Measurements from ENCODE around the gene DGKD.

Gene DGKD

DNA sequence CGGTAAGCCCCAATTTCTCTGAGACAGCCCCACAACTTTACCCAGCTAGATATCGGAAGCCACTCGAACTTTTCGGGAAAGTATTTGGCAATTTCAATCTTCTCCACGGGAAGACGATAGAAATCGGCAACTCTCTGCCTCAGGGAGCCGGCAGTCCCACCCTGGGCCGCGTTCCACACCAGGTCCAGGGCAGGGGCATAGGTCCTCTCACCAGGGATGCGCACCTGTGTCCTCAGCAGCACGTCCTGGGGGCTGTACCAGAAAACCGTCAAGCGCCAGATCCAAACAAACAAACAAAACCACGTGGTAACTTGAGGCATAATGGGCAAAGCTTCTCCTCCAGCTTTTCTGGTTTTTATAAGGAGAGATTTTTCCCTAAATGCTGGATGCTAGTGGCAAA lies 131.4 kb downstream of the DGKD start:
- Histone ChIP-seq H3K9ac (ENCODE audit: low read depth, low read length) (no peak overlapping the region), H3K27ac (ENCODE audit: low read depth, low read length) (no peak overlapping the region), H3K27me3 (ENCODE audit: control insufficient read depth, insufficient read depth, low read length) (no peaks in the 10 kb centered on the region), H3K4me1 (ENCODE audit: control insufficient read depth, insufficient read depth, low read length) (no peaks in the 10 kb centered on the region), H3K9me3 (ENCODE audit: control insufficient read depth, insufficient read depth, low read length) (peaks cover 12% of the 10 kb centered on the region; the same call in 1 of the 2 replicates), H3K36me3 (ENCODE audit: control insufficient read depth, insufficient read depth, low read length) (peaks cover 9% of the 10 kb centered on the region), H3K4me3 (ENCODE audit: low read depth, low read length) (no peak overlapping the region)

DNA sequence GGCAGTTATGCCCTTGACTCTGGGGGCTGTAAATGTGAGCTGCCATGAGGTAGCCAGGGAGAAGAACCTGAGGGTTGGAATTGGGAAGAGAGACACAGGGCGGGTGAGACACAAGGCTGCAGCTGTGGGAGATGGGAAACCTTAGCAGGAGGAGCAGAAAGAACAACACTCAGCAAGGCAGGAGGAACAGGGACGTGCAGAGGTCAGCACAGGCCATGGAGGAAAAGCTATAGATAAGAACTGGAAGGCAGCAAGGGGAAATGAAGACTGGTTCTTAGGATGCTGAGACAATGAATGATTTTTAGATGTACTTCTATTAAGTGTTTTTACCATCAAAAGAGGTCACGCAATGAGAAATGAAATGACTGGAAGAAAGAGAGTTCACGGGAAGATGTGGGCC lies 132.1 kb downstream of the DGKD start:
- Histone ChIP-seq H3K4me1 (ENCODE audit: control insufficient read depth, insufficient read depth, low read length) (no peaks in the 10 kb centered on the region), H3K27me3 (ENCODE audit: control insufficient read depth, insufficient read depth, low read length) (no peaks in the 10 kb centered on the region), H3K27ac (ENCODE audit: low read depth, low read length) (no peak overlapping the region), H3K4me3 (ENCODE audit: low read depth, low read length) (no peak overlapping the region), H3K9me3 (ENCODE audit: control insufficient read depth, insufficient read depth, low read length) (peaks cover 12% of the 10 kb centered on the region; the same call in 1 of the 2 replicates), H3K9ac (ENCODE audit: low read depth, low read length) (no peak overlapping the region), H3K36me3 (ENCODE audit: control insufficient read depth, insufficient read depth, low read length) (peaks cover 9% of the 10 kb centered on the region)

DNA sequence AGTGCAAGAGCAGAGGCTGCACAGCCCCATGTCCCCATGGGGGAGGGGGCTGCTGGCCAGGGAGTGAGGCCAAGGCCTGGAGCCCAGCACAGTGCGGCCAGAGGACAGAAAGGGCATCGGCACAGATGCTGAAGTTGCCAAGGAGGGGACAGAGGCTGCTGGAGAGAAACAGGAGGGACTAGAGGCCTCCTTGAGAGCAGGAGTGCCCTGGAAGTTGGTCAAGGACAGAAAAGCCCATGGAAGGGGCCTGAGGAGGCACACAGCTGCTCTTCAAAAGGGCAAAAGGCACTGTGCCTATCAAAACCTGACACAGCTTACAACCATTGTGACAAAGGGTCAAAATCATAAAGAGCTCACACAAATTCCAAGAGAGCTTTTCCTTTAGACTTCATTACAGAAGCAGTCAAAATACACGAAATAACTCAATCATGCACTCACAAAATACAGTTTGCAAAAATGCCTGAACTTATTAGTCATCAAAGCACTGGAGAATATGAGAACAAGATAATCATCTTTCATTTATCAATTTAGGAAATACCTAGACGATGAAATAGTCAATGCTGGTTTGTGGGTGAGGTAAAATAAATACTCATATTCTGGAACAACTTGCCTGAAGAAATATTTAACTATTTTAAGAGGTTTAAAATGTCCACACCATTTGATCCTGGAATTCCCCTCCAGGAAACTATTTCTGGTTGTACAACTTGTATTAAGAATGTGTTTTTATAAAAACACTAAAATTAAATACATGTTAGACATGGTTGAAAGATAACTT lies 132.7 kb downstream of the DGKD start:
- Histone ChIP-seq H3K4me1 (ENCODE audit: control insufficient read depth, insufficient read depth, low read length) (no peaks in the 10 kb centered on the region), H3K4me3 (ENCODE audit: low read depth, low read length) (no peak overlapping the region), H3K27ac (ENCODE audit: low read depth, low read length) (no peak overlapping the region), H3K9ac (ENCODE audit: low read depth, low read length) (no peak overlapping the region), H3K9me3 (ENCODE audit: control insufficient read depth, insufficient read depth, low read length) (peaks cover 12% of the 10 kb centered on the region; the same call in 1 of the 2 replicates), H3K36me3 (ENCODE audit: control insufficient read depth, insufficient read depth, low read length) (peaks cover 9% of the 10 kb centered on the region), H3K27me3 (ENCODE audit: control insufficient read depth, insufficient read depth, low read length) (no peaks in the 10 kb centered on the region)

DNA sequence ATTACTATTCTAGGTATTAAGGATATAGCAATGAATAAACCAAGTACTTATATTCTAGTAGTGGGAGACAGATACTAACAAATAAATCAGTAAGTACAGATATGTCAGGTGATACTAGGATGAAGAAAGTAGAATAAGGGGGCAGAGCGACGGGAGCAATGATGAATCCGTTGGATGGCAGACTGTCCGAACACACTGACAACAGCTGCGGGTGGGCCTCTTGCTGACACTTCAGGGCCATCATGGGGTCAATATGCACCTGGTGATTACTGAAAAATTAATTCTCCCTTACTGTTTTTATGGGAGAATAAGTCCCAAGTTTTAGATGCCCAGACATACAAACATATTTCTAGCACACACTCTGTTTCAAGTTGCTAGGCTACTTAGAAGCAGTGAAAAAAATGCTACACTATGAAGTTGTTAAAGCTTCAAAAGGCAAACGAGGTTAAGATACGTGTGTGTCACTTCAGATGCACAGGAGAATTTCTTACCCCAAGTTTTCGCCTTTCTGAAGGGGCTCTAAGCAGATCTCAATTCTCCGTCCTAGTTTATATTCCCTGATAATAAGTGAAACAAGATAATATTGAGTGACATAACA lies 133.6 kb downstream of the DGKD start:
- Histone ChIP-seq H3K27me3 (ENCODE audit: control insufficient read depth, insufficient read depth, low read length) (no peaks in the 10 kb centered on the region), H3K4me3 (ENCODE audit: low read depth, low read length) (no peak overlapping the region), H3K9me3 (ENCODE audit: control insufficient read depth, insufficient read depth, low read length) (peaks cover 8% of the 10 kb centered on the region; the same call in 1 of the 2 replicates), H3K27ac (ENCODE audit: low read depth, low read length) (no peak overlapping the region), H3K36me3 (ENCODE audit: control insufficient read depth, insufficient read depth, low read length) (peaks cover 7% of the 10 kb centered on the region), H3K4me1 (ENCODE audit: control insufficient read depth, insufficient read depth, low read length) (no peaks in the 10 kb centered on the region), H3K9ac (ENCODE audit: low read depth, low read length) (no peak overlapping the region)

DNA sequence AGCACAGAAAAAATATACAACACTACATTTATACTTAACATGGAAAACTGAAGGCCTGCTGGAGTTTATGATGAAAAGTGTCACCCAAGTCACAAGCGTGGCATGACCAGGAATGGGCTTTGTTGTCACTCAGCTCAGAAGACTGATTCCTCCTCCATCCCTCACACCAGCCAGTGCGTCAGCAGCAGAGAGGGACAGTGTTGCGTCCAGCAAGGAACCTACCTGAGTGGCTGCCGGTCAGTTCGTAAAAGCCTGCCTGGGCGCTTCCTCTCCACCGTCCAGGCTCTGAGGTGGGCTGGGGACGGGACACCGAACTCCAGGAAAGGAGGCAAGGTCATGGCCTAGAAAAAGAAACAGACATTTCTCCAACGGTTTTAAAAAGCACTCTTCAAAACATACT lies 134.8 kb downstream of the DGKD start:
- no peaks in the 10 kb centered on the region for H3K4me1 ChIP-seq (ENCODE audit: control insufficient read depth, insufficient read depth, low read length)
- H3K27ac ChIP-seq (ENCODE audit: low read depth, low read length), result no peak overlapping the region
- no peak overlapping the region for H3K9ac ChIP-seq (ENCODE audit: low read depth, low read length)
- no peaks in the 10 kb centered on the region for H3K36me3 ChIP-seq (ENCODE audit: control insufficient read depth, insufficient read depth, low read length)
- no peaks in the 10 kb centered on the region for H3K9me3 ChIP-seq (ENCODE audit: control insufficient read depth, insufficient read depth, low read length)
- no peak overlapping the region for H3K4me3 ChIP-seq (ENCODE audit: low read depth, low read length)
- H3K27me3 ChIP-seq (ENCODE audit: control insufficient read depth, insufficient read depth, low read length), result no peaks in the 10 kb centered on the region

DNA sequence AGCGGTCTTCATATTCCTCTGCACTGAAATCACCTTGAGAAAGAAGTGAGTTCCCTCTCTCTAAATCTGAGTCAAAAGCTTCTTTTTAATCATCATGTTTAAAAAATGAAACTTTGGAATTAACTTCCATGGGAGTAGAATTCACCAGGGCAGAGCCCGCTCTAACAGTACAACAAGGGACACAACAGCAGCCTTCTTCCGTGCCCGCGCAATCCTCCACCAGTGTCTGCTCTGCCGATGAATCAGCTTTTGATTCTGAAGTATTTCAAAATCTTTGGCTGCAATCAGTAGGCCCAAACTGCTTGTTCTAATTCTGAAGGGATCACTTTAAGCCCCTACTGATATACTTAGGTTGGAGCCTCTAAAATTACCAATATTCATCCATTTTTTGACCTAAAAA lies 135.4 kb downstream of the DGKD start:
- no peak overlapping the region for H3K9ac ChIP-seq (ENCODE audit: low read depth, low read length)
- no peaks in the 10 kb centered on the region for H3K9me3 ChIP-seq (ENCODE audit: control insufficient read depth, insufficient read depth, low read length)
- H3K27me3 ChIP-seq (ENCODE audit: control insufficient read depth, insufficient read depth, low read length), result no peaks in the 10 kb centered on the region
- no peaks in the 10 kb centered on the region for H3K36me3 ChIP-seq (ENCODE audit: control insufficient read depth, insufficient read depth, low read length)
- no peaks in the 10 kb centered on the region for H3K4me1 ChIP-seq (ENCODE audit: control insufficient read depth, insufficient read depth, low read length)
- H3K27ac ChIP-seq (ENCODE audit: low read depth, low read length), result no peak overlapping the region
- H3K4me3 ChIP-seq (ENCODE audit: low read depth, low read length), result no peak overlapping the region

DNA sequence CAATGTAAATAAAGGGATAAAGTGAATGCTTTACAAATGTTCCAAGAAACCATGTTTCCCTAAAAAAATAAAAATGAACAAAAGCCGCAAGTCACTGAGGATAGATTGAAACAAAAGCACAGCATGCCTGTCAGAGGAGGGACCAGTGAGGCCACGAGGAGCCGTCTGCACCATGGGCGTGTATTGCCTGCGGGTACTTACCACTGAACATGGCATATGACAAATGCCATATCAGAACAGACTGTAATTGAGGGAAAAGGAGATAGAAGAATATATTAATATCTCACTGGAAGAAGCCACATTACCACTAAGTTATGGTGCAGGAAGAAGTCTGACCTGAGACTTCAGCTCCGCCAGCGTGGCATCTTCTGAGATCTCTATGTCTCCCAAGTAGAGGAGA lies 136.5 kb downstream of the DGKD start:
- Histone ChIP-seq H3K27ac (ENCODE audit: low read depth, low read length) (no peak overlapping the region), H3K36me3 (ENCODE audit: control insufficient read depth, insufficient read depth, low read length) (no peaks in the 10 kb centered on the region), H3K4me1 (ENCODE audit: control insufficient read depth, insufficient read depth, low read length) (no peaks in the 10 kb centered on the region)

DNA sequence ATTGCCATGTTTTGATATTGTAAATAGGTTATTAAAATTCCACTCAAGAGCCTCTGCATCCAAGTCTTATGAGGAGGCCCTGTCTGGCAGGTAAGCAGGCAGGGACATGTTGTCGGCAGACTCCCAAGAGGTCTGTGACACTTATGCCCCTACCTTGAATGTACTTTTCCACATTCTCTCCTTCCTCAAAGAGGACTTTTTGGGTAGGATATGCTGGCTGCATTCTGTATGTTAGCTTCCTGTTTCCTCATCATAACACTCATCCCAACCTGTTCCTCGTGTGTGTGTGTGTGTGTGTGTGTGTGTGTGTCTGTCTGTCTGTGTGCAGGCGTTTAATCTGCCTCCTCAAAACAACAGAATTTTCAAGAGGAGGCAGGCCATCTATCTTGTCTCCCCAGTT lies 137.0 kb downstream of the DGKD start:
- no peaks in the 10 kb centered on the region for H3K36me3 ChIP-seq (ENCODE audit: control insufficient read depth, insufficient read depth, low read length)
- no peak overlapping the region for H3K4me3 ChIP-seq (ENCODE audit: low read depth, low read length)
- H3K27ac ChIP-seq (ENCODE audit: low read depth, low read length), result no peak overlapping the region
- no peaks in the 10 kb centered on the region for H3K9me3 ChIP-seq (ENCODE audit: control insufficient read depth, insufficient read depth, low read length)
- no peaks in the 10 kb centered on the region for H3K4me1 ChIP-seq (ENCODE audit: control insufficient read depth, insufficient read depth, low read length)
- H3K9ac ChIP-seq (ENCODE audit: low read depth, low read length), result no peak overlapping the region
- H3K27me3 ChIP-seq (ENCODE audit: control insufficient read depth, insufficient read depth, low read length), result no peaks in the 10 kb centered on the region

More for the DNA sequence above, 136.5 kb downstream of the DGKD start:
- no peaks in the 10 kb centered on the region for H3K27me3 ChIP-seq (ENCODE audit: control insufficient read depth, insufficient read depth, low read length)
- no peak overlapping the region for H3K4me3 ChIP-seq (ENCODE audit: low read depth, low read length)
- no peaks in the 10 kb centered on the region for H3K9me3 ChIP-seq (ENCODE audit: control insufficient read depth, insufficient read depth, low read length)
- no peak overlapping the region for H3K9ac ChIP-seq (ENCODE audit: low read depth, low read length)

DNA sequence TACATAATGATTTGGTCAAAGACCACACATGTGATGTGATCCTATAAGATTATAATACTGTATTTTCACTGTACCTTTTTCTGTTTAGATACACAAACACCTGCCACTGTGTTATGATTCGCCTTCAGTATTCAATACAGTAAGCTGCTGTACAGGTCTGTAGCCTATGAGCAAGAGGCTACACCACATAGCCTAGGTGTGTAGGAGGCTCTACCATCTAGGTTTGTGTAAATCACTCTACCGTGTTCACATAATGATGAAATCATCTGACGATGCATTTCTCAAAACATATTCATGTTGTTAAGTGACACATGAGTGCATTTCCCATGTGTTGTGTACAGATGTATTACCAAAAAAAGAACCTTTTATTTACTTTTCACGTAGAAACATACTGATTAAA lies 137.8 kb downstream of the DGKD start:
- Histone ChIP-seq H3K36me3 (ENCODE audit: control insufficient read depth, insufficient read depth, low read length) (no peaks in the 10 kb centered on the region), H3K9ac (ENCODE audit: low read depth, low read length) (no peak overlapping the region), H3K4me1 (ENCODE audit: control insufficient read depth, insufficient read depth, low read length) (no peaks in the 10 kb centered on the region)

DNA sequence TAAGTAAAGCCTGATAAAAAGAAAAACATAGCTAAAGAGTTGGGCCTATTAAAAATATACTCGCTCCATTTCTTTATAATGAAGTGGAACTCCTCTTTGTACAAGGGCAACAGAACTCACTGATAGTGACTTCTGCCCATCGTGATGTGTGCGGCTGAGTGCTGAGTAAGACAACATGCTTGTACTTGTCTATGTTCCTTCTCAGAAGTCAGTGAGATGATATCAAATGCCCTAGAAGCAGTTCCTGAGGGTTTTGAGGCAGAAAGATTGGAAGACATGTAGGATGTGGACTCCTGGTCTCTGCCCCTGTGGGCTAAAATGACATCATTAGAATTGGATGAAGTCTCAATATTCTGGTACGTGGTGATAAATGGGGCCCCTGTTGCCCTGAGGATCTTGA lies 138.5 kb downstream of the DGKD start:
- Histone ChIP-seq H3K9ac (ENCODE audit: low read depth, low read length) (no peak overlapping the region), H3K27ac (ENCODE audit: low read depth, low read length) (no peak overlapping the region), H3K4me3 (ENCODE audit: low read depth, low read length) (no peak overlapping the region), H3K9me3 (ENCODE audit: control insufficient read depth, insufficient read depth, low read length) (no peaks in the 10 kb centered on the region), H3K36me3 (ENCODE audit: control insufficient read depth, insufficient read depth, low read length) (no peaks in the 10 kb centered on the region), H3K4me1 (ENCODE audit: control insufficient read depth, insufficient read depth, low read length) (no peaks in the 10 kb centered on the region), H3K27me3 (ENCODE audit: control insufficient read depth, insufficient read depth, low read length) (no peaks in the 10 kb centered on the region)

More for the DNA sequence above, 137.8 kb downstream of the DGKD start:
- Histone ChIP-seq H3K27me3 (ENCODE audit: control insufficient read depth, insufficient read depth, low read length) (no peaks in the 10 kb centered on the region), H3K27ac (ENCODE audit: low read depth, low read length) (no peak overlapping the region), H3K4me3 (ENCODE audit: low read depth, low read length) (no peak overlapping the region), H3K9me3 (ENCODE audit: control insufficient read depth, insufficient read depth, low read length) (no peaks in the 10 kb centered on the region)
